GM19452 (cell line): ENCODE results near the gene IRF6.
"Not testable (repeated sequence)": the region's sequence is repeated elsewhere in the genome, so short reads cannot be mapped to it uniquely, and the experiment has no call there.

ENCODE experiments used
- ATAC-seq: cut with Tn5 transposase; IDR thresholded peaks from one replicate; pipeline ENCODE4 v1.9.1; 2021; ENCODE audit not compliant: unreplicated experiment

The IRF6 gene

DNA sequence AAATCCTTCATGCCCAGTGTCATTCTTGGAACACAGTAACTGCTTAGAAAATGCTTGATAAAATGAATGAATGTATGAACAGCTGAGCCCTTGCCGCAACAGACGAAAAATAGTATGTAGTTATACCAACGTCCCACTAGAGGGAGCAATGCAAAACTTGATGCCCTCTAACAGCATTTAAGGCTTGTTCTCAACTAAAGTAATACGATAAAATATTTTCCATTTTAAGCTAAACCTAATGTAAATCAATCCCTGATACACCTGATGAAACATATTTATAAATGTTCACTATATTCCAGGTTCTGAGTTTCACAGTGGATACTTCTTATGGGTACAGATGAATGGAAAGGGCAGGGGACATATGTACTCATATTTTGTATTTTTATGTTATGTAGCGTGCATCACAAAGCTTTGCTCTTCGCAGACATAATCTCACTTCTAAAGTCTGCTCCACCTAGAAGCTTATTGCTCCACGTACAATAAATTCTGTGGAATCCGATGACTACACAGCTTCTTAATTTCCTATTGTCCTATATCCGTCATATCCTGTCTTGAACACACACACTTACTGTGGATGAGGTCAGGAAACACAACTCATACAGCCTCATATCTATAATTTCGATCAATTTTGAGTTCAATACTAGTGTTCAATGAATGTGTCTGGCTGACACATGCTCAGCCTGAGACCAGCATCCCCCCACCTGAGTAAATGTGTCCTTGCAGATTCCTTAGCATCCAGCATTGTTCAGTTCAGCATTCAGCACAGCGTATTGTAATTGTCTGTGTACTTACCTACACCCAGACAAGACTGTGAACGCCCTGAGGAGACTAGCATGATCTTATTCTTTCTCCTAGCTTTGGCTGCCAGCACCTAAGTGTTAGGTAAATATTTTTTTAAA lies 17.4 kb upstream of the IRF6 start:
- ATAC-seq, result peak; percentile 44

DNA sequence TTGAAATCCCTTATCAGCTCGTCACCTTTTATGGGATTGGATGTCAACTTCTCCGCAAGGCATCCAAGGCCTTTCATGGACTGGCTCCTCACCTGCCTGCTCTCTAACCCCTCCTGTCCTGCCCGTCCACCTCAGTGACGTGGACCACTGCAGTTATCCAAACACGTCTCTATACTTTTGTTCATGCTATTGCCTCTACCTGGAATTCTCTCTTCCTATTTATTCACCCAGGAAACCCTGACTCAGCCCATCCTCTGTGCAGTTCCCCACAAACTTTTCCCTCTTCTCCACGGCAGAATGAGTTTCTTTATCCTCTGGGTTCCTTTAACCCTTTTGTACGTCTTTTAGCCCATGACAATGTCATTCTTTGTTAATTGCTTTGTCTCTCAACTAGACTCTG lies 16.8 kb upstream of the IRF6 start:
- no peak for ATAC-seq

DNA sequence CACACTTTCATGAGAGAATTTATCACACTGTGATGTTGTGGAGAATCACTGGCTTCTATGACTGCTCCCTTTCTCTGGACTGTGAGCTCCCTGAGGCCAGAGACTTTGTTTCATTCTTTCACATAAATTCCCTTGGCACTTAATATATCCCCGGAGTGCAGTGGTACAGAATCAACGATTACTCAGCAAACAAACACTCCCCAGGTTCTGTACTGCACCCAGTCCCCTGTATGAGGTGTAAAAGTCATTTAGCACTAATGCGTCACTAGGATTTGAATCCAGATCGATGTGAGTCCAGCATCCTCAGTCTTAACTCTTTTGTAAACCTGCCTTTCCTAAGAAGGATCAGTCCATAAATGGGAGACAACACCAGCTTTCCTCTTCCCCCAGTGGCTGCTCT lies 15.0 kb upstream of the IRF6 start:
- ATAC-seq, result no peak

DNA sequence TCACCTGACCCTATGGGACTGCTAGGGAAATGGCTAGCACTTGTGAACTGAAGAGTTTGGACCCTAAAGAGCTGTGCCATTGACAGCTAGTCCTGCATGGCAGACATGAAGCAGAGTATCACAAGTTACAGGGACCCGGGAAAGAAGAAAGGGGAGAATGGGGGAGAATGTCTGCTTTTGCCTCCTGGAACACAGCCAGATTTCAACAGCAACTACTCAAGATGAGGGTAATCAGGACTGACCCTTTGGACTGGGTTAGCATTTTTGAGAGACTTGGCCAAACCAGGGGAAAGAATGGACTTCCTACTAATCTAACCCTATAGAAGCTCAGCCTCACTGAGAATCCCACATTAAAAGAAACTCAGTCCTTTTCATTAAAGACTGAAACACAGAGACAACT lies 13.1 kb upstream of the IRF6 start:
- no peak for ATAC-seq

DNA sequence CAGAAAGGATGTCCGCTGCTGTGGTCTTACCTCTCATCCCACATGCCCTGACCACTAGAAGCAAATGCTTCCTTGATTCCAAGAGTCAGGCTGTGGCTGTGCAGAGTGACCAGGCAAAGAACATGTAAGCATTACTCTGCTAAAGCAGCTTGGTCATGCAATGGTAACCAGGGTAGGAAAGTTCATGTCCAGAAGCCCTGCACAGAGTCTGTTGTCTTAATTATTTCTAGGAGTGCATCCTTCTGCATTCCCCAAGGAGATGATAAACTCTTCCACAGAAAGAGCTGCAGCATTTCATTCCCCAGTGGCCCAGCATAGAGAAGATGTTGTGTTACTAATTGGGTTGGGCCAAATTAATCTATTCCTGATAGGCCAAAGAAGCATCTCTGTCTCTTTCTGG lies 11.7 kb upstream of the IRF6 start:
- no peak for ATAC-seq

DNA sequence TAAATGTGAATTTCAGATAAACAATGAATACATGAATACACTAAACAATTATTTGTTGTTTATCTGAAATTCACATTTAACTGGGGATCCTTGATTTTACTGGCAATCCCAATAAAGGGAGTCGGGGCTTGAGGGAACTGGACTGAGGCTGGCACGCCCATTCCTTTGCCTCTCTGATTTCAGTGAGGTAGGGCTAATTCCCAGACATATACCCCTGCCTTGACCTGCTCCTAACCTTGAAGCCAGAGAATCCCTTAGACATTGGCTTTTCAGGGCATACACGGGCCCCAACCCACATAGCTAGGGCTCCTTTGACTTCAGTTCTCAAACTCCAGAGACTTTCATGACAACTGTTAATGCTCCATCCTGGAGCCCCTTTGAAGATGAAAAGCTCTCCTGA lies 11.0 kb upstream of the IRF6 start:
- no peak for ATAC-seq

DNA sequence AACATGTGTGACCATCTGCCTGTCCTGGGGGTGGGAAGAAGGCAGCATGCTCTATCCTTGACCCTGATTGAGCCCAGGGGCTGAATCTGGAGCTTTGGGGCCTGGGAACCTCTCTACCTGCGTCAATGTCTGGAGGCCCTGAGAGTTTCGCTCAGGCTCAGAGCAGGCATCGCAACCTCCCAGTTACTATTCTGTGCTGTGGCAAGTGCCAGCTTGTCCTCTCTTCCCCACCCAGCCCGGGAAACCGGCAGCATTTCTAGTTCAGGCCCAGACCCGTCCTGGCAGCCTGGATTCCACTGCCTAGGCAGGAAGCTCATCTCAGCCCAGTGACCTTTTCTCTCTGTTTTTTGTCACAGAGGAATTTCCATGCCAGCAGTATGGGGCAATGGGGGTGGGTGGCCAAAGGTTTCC lies 10.0 kb upstream of the IRF6 start:
- ATAC-seq, result no peak

DNA sequence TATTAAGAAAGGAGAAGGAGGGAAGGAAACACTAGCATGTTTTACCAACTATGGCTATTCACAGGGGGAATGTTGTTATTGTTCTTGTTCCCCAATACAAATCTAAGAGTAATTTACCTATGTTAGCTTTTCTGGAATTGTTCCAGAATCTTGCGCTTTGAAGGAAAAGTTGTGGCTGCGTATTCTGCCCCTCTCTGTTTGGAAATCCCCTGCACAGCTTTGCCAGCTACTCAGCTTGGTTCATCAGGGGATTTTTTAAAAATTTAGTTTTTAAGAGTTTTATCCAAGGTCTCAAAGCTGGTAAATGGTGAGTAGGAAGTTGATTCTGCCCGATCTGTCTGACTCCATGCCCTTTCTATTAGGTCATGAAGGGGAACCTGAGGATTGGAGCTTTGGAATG lies 9.5 kb upstream of the IRF6 start:
- no peak for ATAC-seq

DNA sequence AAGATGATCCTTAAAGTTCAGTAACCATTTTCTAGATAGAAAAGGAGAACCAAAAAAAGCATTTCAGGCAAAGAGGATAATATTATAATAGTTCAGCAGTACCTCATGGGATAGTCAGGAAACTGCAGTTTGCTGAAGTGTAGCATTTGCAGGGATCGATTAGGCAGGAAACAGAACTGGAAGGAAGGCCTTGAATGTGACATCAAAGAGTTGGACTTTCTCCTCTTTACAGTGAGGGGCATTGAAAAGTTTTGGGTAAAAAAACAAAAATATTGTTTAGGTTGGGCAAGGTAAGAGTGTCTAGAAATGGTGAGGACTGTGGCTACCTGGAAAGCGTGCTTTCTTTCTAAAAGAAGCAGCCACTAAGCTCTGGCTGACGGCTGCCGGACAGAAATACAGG lies 8.0 kb upstream of the IRF6 start:
- no peak for ATAC-seq

DNA sequence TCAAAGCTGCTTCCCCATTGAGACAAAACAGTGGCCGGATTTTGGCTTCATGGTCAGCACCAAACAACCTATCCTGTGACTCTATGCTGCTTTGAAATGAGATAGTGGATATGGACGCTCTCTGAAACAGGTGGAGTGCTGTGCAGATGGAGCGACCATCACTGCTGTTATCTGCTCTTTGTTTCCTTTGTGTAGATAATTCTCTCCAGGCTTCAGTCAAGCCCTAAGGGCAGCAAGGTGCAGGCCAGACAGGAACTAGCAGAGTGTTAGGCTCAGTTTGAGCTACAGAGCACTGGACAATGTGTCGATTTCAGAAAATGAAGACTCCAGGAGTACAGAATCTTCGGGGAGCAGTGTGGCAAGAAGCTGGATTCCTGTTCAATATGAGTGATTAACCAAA lies 4.8 kb upstream of the IRF6 start:
- no peak for ATAC-seq

DNA sequence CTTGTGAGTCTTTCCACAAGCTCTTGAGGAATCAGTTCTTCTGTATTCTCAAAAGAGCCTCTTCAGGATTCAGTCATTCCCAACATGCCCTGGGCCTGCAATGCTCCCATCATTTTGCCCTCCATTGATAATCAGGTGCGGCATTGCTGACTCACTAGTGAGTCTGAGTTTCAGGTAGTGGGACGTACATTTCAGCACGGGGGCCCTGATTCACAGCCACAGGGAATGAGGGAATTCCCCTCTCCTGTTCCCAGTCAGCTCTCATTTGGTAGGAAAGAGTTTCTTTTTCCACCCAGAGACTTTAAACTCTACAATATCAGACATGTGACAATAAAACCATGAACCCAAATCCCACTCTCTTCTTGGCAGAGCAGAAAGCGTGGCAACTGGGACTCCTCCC lies 3.7 kb upstream of the IRF6 start:
- no peak for ATAC-seq

DNA sequence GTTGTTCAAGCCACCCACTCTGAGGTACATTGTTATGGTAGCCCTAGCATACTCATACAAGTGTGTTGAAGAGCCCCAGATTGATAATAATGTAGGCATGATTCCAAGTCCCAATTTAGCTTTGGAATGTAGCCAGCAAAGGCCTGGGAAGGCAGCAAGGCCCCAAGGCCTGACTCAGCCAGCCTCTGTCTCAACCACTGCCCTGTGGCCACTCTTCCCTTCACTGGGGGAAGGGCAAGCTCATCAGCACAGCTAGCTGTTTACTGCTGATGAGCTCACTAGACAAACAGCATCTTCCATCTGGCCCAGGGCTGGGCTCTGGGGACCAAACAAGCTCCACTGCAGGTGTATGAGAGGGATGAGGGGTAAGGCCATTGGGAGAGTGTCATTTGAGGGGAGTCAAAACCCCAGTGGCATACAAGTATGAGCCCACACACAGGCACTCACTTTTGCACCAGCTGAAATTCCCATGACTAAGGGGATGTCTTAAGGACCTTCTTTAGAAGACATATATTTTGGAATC lies 2.2 kb upstream of the IRF6 start:
- no peak for ATAC-seq

DNA sequence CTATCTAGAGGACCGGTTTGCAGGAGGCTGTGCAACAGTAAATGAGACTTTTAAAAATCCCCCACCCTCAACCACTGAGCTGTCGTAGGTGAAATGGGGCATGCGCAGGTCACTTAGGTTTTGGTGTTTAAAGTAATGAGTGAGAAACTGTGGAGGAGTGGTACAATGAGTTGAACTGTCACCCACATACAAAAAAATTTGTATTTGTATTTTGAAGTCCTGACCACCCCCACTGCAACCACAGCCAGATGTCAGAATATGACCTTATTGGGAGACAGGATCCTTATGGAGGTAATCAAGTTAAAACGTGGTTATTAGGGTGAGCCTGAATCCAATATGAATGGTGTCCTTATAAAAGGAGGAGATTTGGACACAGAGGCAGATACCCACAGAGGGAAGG lies 1.6 kb upstream of the IRF6 start:
- no peak for ATAC-seq

DNA sequence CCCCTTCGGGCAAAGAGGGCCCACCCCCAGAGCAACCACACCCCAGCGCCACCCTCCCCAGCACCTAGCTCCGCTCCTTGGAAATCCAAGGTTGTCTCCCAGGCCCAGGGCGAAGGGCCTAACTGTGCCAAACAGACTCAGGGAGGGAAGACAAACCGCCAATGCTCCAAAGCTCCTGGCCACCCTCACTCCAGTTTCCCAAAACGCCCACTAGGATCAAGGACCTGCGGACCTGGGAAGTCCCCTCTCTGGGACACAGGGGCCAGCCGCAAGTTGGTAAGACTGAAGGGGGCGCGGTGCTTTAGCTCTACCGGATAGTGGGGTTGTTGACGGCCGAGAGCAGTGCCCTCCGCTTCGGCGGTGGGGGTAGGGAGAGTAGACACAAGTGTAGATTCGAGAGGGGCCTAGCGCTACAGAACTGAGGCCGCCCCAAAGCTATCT lies 581 bp downstream of the IRF6 start:
- no peak for ATAC-seq

DNA sequence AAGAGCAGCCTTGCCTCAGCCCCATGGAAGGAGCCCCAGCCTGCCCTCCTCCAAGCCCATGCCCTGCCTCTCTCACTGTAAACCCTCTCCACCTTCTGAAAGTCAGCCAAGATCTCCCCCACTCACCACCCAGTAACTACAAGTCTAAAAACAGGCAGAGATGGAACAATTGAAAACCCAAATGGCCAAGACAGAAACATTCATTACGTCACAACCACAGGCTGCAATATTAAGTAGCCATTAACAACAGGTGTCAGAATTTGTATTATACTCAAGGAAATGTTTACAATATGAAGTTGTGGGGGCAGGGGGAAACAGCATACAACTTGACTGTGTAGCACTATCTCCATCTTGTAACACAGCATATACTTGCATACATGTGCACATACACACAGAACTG lies 2.4 kb downstream of the IRF6 start:
- ATAC-seq, result no peak

DNA sequence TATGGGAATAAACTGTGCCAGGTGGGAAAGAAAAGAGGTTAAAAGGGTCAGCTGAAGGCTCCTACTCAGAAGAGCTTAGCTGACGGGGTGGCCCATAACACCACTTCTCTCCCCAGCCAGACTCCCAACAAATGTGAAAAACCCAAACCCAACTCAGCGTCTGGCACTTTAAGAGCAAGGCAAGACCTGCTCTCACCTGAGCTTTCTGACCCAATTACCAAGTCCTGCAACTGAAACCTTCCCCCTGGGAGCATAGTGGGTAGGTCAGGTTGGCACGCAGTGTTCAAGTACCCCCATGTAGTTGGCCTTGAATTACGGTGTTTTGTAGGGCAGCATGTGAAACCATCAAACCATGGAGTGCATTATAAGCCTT lies 3.2 kb downstream of the IRF6 start:
- ATAC-seq, result no peak

DNA sequence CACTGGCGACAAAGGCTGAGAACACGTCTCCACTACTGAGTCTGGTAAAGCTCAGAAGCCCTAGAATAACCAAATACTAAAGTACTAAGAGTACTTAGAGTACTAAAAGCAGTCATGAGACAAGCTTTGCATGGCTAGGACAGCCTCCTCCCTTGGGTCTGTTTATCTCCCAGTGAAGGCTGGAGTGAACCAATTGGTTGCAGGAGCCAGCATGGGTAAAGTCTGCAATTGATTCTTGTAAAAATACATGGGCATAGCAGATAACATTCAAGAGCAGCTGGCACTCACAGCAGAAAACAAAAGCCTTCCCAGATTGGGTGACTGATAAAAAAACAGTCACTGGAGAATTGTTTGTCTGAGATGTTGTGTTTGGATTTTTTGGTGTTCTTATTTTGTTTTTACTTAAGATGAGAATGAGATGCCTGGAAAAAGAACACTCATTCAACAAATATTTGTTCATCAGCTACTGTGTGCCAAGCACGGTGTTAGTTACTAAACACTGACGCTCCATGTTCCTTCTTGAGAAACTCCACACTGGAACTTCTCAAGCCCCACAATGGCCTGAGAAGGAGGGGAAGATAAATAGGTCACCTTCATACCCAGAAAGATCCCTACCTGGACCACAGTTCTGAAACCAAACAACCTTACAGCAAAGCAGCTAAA lies 3.7 kb downstream of the IRF6 start:
- no peak for ATAC-seq

DNA sequence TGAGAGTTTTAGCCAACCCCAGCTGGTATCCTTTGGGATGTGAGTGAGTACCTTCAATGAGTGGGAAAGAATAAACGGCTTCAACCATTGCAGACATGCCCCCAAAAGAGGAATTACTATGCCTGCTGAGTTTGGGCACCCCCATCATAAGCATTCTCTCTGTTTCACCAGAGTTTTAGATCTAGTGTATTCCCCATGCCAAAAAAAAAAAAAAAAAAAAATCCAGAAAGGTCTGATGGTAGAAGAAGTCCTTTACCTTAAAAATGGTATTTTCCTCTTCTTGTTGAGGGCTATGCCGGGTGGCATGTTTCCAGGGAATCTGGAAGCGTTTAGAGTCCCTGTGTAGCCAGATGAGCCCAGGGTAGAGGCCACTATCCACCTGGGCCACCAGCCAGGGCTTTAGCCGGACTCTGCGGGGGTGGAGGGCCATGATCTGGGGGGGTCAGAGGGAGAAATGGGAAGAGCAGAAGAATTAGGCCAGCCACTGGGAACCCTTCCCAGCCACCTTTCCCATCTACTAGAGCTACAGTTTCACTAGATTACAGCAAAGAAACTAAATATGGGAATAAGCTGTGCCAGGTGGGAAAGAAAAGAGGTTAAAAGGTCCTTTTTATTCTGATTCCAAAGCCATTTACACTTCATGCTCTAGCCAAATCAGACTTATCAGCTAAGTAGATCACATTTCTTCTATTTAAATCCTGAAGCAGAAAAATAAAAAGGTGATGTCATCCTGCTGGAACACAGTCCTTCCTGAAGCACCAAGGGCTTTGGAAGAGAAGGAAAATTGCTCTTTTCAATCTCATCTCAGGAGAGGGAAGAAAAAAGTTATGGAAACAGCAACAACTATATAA lies 4.7 kb downstream of the IRF6 start:
- no peak for ATAC-seq

DNA sequence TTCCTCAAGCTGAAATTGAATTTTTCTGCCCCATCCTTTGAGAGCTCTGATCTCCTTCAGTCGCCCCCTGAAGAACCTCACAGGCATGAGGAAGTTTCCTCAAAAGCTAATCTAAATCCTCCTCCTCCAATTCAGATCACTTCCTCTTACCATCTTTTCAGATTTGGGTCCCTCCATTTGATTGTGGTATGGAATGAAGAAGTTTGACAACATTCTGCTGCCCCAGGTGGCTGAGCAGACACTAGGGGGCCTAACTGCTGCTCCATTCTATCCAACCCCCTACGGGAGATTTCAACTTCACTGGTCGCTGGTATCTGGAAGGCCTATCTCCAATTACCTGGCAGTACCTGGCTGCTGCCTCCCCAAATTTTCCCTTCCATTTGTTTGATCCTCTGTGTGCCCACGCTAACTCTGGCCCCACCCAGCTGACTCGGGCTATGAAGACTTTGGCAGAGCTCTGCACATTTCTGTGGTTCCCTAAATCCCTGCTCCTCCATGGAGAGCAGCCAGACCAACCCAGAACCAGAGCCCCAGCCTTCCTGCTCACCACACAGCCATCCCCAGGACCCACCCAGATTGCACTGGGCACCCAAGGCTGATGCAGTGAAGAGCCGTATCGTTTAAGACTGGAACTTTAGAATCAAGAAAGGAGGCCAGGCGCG lies 7.8 kb downstream of the IRF6 start:
- ATAC-seq, result no peak

DNA sequence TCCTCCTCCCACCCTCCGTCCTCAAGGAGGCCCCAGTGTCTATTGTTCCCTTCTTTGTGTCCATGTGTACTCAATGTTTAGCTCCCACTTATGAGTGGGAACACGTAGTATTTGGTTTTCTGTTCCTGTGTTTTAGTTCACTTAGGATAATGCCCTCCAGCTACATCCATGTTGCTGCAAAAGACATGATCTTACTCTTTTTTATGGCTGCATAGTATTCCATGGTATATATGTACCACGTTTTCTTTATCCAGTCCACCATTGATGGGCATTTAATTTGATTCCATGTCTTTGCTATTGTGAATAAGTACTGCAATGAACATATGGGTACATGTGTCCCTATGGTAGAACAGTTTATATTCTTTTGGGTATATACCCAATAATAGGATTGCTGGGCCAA lies 12.2 kb downstream of the IRF6 start:
- not testable (repeated sequence) for ATAC-seq

DNA sequence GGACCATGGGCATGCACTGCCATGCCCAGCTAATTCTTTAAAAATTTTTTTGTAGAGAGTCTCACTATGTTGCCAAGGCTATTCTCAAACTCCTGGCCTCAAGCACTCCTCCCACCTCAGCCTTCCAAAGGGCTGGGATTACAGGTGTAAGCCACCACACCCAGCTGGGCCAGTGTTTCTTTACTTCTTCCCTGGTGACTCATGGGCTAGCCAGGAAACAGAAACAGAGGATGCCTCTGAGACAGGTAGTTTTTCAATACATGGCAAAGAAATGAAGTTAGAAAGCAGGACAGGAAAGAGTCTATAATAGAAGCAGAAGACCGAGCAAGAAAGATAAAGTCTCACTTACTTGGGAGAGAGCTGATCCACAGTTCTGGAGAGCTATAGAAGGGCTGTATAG lies 14.0 kb downstream of the IRF6 start:
- no peak for ATAC-seq
